GM19397 (cell line): ENCODE data around the gene GRAMD4.
"Not testable (repeated sequence)": the region's sequence is repeated elsewhere in the genome, so short reads cannot be mapped to it uniquely, and the experiment has no call there.

ENCODE experiments used
- ATAC-seq: cut with Tn5 transposase; IDR thresholded peaks from one replicate; pipeline ENCODE4 v1.9.1; 2021; ENCODE audit warnings: mild to moderate bottlenecking, moderate library complexity; ENCODE audit not compliant: unreplicated experiment

The GRAMD4 gene

DNA sequence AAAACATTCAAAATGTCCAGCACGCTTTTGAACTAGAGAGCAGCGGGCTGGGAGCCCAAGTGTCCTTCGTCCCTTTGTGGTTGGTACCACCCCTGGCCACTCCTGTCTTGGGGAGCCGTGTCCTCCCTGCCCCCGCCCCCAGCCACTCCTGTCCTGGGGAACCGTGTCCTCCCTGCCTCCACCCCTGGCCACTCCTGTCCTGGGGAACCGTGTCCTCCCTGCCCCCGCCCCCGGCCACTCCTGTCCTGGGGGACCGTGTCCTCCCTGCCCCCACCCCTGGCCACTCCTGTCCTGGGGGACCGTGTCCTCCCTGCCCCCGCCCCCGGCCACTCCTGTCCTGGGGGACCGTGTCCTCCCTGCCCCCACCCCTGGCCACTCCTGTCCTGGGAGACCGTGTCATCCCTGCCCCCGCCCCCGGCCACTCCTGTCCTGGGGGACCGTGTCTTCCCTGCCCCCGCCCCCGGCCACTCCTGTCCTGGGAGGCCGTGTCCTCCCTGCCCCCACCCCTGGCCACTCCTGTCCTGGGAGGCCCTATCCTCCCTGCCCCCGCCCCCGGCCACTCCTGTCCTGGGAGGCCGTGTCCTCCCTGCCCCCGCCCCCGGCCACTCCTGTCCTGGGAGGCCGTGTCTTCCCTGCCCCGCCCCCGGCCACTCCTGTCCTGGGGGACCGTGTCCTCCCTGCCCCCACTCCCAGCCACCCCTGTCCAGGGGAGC lies 14.9 kb downstream of the GRAMD4 start:
- not testable (repeated sequence) for ATAC-seq

DNA sequence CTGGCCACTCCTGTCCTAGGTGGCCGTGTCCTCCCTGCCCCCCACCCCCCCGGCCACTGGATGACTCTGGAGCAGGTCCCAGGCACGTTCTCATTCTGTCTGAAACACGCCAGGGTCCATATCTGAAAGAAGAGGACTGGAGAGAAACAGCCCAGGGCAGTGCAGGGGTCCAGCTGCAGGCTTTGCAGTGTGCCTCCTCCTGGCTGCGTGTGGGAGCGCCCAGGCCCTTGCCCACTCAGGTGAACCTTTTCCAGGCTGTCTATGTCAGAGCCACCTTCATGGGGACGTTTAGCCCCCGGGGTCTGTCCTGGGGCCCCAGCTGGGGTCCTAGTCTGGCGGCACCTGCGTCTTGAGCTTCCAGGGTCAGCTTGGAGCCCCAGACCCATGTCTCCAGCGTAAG lies 15.6 kb downstream of the GRAMD4 start:
- no peak for ATAC-seq

DNA sequence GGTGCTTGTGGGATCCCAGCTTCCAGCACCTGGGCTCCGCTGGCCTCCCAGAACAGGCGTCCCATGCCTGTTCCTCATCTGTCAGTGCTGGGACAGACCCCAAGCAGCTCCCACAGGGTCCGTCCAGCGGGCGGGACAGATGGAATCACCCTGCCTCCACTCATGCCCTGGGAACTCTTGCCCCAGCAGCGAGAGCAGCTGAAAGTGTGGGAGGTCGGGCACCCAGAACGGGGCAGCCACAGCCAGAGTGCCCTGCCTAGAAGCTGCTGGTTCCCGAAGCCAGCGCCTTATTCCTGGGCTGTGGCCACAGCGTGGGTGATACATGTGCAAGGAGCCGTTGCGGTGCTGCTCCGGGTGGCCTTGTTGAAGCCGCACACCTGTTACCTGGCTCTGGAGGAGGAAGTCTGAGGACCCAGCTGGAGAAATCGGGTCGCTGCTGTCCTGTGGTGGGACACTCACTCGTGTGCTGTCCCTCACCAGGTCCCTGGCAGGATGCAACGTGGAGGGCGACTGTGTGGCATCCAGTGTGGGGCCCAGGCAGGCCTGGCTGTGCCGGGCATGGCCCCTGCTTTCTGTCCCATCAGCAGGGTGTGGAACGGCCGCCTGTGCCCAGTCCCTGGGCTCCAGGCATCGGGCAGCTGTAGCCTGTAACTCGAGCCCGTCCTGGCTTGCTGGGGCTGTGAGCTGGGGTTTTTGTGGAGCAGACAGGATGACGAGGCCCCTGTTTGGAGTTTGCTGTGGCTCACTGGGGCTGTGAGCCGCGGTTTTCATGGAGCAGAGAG lies 16.2 kb downstream of the GRAMD4 start:
- ATAC-seq, result no peak

GRCh38 chr22:46637711-46638600 lies 17.8 kb downstream of the GRAMD4 start:
- ATAC-seq, result no peak

- no peak for ATAC-seq
These were observed 18.6 kb downstream of the GRAMD4 start for GRCh38 chr22:46638601-46639431.

- no peak for ATAC-seq
These were observed 19.7 kb downstream of the GRAMD4 start for GRCh38 chr22:46639843-46640242.

GRCh38 chr22:46640293-46641055 lies 20.3 kb downstream of the GRAMD4 start:
- no peak for ATAC-seq

DNA sequence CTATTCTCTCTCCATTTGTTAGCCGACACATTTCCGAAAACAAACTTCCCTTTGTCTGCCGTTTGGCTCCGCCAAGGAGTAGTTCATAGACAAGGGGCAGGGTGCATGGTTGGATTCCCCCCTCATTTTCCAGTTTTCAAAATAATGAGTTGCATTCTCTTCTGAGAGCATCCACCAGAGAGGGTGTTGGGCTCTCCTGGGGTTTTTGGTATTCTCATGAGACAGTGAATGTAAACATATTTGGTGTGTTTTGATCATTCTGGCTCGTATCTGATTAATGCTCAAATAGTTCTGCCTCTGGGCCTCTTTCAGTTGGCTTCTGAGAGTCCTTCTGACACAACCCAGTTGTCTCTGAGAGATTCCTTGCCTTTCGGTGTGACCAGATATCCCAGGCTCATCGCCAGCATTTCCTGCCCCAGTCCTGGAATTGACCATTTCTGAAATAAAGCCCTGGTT lies 21.7 kb downstream of the GRAMD4 start:
- ATAC-seq, result no peak

GRCh38 chr22:46642840-46643480 lies 22.8 kb downstream of the GRAMD4 start:
- ATAC-seq, result not testable (repeated sequence)

DNA sequence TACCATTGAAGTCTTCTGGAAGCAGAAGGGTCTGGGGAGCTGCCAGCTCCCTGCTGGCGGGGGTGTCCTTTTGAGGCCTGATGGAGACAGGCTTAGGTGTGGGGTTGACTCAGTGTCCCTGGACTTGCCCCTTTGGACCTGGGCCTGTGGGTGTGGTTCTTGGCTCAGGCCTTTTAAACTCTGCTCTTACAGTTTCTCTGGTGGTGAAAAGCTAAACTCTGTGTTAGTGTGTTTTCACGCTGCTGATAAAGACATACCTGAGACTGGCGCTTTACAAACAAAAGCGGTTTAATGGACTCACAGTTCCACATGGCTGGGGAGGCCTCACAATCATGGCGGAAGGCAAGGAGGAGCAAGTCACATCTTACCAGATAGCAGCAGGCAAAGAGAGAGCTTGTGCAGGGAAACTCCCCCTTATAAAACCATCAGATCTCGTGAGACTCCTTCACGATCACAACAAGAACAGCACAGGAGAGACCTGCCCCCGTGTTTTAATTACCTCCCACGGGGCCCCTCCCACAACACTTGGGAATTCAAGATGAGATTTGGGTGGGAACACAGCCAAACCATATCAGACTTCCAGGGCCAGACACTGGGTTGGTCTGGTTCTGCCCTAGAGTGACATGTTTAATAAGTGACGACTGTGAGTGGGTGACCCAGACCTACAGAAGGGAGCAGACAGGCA lies 26.5 kb downstream of the GRAMD4 start:
- no peak for ATAC-seq

DNA sequence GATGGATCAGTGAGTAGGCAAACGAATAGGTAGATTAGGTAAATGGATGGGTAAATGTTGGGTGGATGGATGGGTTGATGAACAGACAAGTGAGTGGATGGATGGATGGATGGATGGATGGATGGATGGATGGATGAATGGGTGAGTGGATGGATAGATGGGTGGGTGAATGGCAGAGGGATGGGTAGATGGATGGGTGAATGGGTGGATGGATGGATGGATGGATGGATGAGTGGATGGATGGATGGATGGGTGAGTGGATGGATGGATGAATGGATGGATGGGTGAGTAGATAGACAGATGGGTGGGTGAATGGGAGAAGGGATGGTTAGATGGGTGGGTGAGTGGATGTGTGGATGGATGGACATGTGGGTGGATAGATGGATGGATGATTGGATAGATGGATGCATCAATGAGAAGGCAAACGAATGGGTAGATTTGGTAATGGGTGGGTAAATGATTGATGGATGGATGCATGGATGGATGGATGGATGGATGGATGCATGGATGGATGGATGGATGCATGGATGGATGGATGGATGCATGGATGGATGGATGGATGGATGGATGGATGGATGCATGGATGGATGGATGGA lies 28.1 kb downstream of the GRAMD4 start:
- ATAC-seq, result not testable (repeated sequence)

DNA sequence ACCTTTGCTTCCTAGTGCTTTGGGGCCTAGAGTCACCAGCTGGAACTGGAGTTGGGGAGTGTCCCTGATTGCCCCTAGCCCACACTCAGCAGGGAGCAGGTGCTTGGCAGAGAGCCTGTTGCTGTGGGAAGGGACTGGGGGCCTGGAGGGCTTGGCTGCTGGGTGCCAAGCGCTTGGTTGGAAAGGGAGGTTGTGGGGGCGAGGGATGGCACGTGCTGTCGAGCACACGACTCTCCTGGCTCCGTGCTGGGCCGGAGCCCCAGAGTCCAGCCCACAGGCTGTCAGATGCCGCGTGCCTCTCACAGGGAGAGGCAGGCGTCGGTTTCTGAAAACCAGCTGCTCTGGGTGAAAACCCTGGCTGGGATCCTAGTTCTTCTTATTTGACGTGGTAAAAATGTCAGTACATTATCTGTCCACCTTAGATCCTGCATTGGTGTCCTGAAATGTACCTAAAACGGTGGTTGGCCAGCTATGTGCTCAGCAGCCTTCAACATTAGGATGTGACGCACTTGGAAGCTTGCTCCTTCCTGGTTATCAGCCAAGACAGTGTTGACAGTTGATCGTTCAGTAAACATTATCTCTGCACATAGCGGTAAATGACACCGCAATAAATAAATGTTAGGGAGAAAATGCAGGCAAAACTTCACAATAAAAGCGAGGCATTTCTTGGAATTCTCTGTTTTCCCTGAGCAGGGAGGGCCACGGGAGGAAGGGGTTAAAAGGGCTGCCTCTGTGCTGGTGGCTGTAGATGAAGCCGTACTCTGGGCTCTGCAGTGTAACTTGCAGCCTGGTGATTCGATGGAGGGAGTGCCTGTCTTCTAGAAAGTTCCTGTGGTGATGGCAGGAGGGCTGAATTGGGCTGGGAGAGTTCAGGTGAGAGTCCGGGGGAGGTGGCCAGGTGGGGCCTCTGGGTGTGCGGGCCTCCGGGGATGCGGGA lies 29.2 kb downstream of the GRAMD4 start:
- no peak for ATAC-seq

DNA sequence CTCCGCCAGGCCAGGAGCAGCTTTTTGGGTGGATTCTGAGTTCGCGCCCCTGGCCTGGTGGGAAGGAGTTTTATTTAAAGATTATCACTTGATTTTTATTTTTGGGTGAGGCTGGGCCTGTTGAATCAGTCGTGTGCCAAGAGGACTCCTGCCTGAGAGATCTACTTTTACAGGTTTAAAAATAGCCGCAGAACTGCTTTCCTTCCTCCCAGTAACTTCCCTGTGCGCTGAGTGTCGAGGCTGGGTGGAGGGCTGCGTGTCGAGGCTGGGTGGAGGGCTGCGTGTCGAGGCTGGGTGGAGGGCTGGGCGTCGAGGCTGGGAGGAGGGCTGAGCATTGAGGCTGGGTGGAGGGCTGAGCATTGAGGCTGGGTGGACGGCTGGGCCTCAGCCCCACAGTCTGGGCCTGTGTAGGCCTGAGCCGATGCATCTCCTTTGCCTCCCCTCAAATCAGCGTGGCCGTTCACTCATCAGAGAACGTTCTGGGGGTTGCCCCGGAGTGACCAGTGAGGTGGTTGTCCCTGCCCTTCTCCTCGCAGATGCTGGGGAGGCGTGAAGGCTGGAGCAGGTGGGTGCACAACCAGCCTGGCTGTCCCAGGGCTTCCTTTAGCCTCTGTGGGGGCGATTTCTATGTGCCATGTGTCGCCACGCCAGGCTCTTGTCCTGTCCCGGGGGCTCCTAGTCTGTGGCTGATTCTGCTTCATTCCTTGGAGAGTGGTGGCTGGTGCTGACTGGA lies 30.1 kb downstream of the GRAMD4 start:
- no peak for ATAC-seq

DNA sequence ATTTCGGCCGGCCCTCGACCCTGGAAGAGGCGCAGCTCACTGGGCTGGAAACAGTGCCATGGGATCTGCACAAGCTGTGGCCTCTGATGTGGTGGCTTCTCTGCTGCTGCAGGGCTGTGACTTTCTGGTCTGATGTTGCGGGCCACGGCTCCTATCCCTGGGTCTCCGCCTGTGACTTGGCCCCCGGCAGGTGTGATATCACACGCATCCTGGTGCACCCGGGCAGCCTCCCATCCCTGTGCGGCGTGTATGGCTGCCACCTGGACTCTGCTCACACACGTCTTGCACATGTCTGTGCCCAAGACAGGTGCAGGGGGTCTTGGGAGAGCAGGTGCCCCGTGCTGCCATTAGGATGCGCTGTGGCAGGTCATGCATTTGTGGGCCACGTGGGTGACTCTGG lies 31.1 kb downstream of the GRAMD4 start:
- ATAC-seq, result no peak

DNA sequence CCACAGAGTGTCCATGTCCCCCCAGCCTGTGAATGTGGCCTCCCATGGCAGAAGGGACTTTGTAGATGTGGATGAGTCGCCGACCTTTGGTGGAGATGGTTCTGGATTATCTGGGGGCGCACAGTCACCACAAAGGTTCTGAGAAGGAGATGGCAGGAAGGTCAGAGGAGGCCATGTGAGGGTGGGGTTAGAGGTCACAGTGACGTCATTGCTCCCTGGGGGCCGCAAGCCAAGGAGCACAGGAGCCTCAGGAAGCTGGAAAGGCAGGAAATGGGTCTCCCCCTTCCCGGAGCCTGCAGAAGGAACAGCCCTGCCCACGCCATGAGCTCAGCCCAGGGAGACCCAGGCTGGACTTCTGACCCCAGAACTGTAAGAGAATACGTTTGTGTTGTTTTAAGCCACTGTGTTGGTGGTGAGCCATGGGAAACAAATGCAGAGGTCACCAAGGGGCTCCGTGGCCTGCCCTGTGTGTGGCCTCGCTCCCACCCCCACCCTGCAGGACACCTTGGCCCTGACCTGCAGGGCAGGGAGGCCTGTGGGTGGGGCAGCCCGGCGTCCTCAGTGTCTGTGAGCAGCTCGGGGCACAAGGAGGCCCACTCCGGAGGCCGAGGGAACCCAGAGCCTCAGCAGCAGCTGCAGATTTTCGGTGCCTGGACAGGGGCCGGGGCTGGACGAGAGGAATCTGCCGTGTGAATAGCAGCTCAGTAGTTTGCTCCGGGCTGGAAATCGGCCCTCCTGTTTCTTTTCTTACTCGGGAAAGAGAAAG lies 32.1 kb downstream of the GRAMD4 start:
- ATAC-seq, result no peak

DNA sequence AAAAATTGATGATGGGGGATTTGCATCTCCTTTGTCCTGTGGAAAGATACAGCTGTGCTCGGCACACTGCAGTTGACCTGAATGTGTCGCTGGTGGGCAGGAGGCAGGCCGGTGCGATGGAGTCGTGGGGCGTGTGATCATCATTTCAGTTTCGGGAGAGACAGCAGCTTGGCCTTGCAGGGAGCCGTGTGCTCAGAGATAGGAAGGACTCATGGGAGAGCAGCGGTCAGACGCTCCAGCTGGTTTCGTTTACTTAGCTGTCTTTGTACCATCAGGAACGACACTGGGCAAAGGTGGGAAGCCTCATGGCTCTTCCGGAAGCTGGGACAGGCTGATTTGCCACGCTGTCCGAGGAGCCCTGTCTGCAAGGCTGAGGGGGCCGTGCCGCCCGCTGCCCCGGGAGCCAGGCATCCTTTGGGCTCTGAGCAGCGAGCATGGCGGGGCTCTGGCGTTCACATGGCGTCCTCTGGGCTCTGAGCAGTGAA lies 32.7 kb downstream of the GRAMD4 start:
- no peak for ATAC-seq
